Activated T-helper 1 cell treated with anti-CD3 and anti-CD28 coated beads, Interleukin-2, amount 50 U/mL, for 16 hours (primary cell): ENCODE data around the gene COL18A1.

ENCODE experiments used
- DNase-seq, 2 donors: peaks; one replicate each; pipeline ENCODE4 v3.0.0-alpha.2; 2020; ENCODE audit warnings: low read depth in 1 of 2, low spot score in 1 of 2

Gene COL18A1

DNA sequence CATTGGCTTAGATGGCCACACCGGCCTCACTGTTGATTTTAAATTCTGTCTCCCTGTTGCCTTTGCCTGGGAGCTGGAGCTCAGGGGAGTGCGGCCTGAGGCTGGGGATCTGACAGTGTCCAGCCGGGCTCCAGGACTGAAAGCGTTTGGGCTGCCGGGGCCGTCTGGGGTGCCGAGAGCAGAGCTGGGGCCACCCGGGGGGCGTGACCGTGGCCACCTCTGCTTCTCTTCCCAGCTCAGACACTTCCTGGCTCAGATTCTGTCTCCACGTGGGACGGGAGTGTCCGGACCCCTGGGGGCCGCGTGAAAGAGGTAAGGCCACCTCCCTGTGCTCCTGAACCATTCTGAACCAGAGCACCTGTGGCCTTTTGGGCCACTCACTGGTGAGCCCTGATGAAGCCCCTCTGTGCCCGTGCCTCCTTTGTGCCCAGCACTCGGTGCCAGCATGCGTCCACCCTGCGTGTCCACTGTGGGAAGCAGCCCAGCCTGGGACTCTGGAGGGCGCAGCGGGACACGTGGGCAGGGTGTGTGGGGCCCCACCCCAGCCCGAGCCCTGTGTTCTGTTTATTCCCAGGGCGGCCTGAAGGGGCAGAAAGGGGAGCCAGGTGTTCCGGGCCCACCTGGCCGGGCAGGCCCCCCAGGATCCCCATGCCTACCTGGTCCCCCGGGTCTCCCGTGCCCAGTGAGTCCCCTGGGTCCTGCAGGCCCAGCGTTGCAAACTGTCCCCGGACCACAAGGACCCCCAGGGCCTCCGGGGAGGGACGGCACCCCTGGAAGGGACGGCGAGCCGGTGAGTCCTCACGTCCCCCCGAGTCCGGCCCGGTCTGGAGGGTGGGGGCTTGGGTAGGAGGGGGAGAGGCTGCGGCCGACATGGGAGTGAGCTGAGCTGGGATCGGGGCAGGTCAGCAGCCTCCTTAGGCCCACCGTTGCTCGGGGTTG lies 72.5 kb downstream of the COL18A1 start:
- no peak for DNase-seq

DNA sequence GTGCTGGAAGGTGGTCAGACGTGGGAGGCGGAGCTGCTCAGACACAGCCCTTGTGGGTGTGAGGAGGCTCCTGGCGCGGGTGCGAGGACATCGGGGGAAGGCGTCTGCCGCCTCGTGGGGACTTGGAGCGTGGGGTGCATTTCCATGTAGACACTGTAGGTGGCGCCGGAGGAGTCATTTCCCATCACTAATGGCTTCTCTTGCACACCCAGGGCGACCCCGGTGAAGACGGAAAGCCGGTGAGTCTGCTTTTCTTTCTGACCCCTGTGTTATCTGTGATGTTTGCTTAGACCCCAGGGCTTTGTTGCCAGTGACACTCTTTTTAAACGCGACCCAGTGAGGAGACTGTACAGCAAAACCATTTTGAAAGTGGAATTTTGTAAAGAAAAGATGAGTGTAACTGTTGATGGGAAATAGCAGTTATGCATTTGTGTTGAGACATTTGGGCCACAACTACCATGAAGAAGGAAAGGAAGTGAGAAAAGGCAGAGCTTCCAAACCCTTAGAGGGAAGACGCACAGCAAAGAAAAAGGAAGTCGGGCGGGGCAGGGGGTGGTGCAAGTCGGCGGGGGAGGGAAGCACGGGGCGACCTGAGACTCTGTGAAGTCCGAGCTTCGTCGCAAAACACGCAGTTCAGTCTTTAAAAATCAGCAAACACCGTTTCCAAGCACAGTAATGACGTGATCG lies 73.3 kb downstream of the COL18A1 start:
- peak; percentile 63 for DNase-seq

DNA sequence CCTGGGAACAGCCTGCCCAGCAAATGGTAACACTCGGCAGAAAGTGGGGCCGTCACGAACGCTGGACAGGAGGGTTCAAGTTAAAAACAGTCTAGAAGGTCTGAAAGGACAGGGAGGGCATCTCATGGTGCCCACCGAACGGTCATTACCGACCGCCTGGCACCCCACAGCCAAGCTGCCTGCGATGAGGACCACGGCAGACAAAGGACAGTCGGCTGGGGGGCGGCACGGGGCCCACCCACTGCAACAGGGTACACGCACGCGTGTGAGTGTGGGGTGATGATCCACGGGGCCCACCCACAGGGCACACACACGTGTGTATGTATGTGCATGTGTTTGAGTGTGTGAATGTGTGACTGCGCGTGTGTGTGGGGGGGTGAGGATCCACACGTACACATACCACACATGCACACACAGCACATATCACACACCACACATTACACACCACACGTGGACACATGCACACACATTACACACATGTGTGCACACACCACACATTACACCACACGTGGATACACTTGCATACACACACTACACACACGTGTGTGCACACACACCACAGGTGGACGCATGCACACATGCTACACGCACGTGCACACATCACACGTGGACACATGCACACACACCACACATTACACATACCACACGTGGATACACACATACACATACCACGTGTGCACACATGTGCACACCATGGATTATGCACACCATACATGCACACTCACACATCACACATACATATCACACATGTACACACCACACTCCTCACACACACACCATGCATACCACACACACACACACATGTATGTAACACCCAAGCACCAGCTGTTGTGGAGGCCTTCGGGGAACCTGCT lies 74.1 kb downstream of the COL18A1 start:
- no peak for DNase-seq

DNA sequence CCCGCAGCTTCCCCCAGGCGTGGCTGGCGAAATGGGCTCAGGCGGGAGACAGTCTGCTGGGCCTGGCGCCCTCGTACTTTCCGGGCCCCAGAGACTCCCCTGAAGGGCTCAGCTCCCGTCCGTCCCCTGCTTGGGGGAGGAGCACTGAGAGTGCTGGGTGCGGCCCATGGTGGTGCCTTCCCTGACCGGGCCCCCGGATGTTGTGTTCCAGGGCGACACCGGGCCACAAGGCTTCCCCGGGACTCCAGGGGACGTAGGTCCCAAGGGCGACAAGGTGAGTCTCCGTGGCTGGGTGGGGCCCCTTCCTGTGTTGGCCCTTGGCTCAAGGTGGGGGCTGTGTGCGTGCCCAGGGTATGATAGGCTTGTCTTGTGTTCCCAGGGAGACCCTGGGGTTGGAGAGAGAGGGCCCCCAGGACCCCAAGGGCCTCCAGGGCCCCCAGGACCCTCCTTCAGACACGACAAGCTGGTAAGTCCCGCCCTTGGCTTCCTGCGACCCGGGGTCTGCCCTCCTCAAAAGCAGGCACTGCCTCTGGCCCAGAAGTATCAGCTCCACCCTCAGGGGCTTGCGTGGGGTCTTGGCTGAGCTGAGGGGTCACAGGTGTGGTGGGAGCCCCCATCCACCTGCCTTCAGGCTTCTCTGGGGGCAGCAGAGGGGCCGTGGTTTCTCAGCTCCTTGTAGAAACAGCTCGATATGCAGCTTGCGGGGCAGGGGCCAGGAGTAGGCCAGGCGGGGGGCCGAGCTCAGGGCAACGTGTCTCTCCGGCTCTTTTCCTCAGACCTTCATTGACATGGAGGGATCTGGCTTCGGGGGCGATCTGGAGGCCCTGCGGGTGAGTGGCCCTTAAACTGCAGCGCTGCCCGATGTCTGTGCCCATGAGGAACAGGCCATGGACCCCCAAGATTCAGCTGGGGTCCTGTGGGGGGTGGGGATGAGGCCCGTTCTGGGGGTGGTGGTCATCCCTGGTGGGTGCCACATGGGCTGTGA lies 75.0 kb downstream of the COL18A1 start:
- DNase-seq: no peak

DNA sequence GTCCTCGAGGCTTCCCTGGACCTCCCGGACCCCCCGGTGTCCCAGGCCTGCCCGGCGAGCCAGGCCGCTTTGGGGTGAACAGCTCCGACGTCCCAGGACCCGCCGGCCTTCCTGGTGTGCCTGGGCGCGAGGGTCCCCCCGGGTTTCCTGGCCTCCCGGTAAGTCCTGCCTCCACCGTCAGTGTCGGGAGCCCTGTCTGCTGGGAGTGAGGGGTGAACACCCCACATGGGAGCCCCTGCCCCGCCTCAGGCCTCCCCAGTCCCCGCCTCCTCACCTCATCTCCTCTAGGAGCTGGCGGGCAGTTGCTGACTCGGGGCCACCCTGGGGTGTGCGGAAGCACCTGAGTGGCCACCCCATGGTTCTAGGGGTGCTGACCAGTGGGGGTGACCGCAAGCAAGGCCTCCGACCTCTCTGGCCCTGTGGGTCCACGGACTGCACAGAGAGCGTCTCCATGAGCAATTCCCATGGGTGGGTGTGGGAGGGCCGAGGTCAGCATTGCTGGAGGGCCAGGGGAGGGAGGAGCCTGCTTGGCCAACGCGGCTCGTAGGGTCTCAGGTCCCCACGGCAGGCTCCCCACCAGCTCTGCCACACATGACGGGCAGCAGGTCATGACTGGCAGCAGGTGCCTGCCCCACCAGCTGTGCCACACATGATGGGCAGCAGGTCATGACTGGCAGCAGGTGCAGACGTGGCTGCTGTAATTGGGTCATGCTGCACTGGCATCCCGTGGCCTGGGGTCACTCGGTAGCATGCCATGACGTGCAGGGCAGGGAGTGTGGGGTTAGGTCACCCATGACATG lies 75.9 kb downstream of the COL18A1 start:
- DNase-seq: no peak

DNA sequence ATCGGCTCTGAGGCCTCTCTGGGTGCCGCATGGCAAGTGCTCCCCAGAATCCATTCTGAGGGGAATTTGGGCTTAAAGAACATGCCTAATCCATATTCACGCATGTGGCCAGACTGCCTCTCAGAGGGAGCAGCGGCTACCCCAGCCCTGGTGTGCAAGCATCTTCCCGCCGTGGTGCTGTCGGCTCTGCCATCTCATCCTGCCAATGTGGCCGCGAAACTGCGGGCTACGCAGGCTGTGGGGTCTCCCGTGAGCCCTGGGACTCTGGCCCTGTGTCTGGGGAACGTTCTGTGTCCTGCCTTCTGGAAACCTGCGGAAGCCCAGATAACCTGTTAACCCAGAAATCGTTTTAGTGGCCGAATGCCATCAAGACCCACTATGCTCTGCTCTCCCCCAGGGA lies 76.6 kb downstream of the COL18A1 start:
- DNase-seq: no peak

DNA sequence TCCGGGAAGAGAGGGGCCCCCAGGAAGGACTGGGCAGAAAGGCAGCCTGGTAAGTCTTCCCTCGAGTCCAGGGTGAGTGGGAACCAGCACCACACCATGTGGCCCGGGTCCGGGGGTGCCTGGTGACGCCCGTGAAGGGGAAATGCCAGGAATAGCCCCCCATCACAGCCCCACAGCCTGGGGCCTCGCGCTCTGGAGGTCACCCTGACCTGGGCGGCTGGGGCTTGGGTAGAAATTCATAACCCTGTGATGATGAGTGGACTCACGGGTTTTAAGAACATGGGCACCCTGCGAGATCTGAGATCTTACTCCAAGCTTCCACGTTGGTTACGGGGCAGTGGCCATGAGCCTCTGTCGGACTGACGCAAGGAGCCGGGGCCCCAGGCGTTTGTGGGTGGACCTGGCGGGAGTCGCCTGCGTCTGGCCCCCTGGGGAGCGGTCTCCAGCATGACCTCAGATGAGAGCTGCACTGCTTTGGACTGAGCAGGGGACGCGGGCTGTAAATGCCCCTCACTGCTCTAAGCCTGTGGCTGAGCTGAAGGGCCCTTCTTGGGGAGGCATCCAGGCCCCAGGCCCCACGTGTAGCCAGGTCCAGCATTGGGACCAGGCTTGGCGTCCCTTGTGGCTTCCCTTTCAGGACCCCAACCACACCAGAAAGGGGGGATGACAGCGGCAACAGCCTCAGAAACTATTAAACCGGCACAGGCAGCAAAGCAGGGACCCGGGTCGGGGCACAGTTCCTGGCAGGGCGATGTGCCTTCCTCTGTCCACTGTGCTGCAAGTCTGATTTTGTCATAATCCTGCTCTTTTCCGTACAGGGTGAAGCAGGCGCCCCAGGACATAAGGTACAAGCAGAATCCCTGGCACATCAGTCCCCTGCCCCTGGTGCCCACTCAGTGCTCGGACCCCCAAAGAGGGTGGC lies 77.3 kb downstream of the COL18A1 start:
- no peak for DNase-seq

DNA sequence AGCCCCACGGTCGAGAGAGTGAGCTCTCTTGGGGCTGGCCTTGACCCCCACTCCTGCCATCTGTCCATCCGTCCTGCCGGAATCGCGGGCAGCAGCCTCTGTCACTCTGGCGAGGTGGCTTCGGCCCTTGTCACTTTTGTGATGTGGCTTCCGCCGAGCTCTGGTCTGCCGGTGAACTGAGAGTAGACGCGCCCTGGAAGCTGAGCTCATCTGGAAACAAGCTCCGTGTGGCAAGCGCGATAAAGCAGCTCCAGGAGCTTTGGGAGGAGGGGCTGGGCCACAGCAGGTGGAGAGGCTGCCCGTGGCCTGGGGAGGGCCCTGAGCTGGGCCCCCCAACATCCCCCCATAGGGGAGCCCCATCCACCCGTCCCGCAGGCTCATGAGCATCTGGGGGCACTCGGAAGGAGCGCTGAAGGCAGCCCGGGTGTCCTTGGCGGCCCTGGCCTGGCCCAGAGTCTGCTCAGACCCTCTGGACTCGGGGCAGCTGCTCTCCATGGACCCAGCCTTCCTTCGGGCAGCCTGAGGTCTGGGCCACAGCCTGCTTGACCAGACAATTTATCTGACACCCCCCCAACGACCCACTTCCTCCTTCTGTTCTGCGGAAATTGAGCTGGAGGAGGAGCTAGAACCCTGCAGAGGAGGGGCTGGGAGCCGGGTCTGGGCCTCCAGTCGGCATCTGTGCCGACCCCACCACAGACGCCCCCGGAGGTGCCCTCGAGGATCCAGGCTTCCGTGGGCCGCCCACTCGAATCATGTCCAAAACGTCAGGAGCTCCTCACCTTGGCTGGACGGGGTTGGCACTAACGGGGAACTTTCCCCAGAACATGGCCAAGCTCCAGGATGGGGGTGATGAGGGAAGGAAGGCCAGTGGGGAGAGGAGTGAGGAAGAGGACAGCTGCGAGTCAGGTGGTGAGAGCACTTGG lies 78.2 kb downstream of the COL18A1 start:
- DNase-seq: no peak

DNA sequence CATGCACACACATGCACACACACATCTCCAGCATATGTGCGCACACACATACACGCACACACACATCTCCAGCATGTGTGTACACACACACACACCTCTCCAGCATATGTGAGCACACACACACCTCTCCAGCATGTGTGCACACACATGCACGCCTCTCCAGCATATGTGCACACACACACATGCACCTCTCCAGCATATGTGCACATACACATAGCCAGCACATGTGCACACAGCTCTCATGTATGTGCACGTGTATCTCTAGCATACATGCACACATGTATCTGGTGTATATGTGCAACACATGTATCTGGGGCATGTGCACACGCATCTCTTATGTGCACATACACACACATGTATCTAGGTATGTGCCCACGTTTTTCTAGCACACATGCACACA lies 79.4 kb downstream of the COL18A1 start:
- DNase-seq: no peak

DNA sequence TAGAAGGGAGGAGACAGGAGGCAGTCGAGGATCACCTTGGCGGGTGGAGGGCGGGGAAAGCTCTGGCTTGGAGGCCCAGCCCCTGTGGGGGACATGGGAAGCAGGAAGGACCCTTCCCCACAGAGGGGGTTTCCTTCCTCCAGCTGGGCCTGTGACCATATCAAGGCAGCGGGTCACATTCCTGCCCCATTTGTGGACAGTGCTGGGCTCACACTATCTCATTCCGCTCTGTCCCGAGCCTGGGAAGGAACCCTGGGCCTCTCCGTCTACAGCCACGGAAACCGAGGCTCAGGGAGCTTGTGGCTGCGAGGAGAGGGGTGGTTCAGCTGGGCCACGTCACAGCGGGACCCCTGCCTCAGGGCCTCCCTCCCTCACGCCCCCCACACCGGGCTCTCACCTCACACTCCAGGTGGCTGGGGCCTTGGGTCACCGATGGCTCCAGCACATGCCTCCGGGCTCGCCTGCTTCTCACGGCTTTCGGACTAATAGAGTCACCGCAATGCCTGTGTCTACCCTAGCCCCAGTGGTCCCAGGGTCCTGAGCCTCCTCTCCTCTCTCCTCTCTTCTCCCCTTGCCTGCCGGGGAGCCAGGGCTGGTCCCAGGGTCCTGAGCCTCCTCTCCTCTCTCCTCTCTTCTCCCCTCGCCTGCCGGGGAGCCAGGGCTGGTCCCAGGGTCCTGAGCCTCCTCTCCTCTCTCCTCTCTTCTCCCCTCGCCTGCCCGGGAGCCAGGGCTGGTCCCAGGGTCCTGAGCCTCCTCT lies 80.9 kb downstream of the COL18A1 start:
- DNase-seq: no peak

DNA sequence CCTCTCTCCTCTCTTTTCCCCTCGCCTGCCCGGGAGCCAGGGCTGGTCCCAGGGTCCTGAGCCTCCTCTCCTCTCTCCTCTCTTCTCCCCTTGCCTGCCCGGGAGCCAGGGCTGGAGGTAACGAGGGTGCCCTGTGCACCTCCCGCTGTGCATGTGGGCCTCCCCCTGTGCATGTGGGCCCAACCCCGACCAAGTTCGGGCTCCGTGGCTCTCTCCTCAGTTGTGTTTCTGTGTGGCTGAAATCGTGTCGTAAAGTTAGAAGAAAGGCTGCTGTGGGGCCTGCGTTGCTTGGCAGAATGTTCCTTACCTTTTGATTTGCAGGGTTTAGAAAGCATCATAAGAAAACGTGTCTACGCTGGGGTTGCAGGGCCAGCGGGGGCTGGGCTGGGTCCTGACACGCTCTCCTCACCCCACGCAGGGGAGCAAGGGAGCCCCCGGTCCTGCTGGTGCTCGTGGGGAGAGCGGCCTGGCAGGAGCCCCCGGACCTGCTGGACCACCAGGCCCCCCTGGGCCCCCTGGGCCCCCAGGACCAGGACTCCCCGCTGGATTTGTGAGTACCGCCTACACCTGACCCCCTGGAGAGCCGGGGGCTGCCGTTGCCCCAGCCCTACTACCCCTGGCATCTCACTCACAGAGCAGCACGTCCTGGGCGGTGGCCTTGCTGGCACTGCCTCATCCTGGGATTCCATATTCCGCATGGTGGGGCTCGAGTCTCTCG lies 81.6 kb downstream of the COL18A1 start:
- DNase-seq: no peak

DNA sequence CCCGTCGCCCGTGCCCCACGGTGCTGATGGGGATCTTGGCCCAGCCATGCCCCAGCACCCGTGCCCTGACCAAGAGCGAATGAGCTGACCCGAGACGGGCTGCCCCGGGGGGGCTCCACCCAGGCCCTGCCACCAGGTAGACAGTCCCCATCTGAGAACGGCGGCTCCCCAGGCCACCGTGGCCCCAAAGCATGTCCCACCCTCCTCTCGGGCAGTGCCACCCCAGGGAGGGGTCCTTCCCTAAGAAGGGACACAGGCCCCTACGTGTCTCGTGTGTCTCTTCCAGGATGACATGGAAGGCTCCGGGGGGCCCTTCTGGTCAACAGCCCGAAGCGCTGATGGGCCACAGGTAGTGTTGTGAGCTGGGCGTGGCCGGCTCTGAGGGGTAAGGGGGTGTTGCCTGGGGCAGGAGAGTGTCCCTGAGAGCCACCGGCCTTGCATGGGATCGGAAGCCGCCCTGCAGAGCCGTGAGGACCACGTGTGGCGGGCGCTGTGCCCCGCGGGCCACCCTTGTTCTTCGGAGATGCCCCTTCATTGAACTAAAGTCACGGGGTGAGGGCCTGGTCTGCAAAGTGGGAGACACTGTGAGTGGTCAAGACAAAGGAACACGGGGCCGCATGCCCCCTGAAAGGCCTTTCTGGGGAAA lies 82.3 kb downstream of the COL18A1 start:
- no peak for DNase-seq

DNA sequence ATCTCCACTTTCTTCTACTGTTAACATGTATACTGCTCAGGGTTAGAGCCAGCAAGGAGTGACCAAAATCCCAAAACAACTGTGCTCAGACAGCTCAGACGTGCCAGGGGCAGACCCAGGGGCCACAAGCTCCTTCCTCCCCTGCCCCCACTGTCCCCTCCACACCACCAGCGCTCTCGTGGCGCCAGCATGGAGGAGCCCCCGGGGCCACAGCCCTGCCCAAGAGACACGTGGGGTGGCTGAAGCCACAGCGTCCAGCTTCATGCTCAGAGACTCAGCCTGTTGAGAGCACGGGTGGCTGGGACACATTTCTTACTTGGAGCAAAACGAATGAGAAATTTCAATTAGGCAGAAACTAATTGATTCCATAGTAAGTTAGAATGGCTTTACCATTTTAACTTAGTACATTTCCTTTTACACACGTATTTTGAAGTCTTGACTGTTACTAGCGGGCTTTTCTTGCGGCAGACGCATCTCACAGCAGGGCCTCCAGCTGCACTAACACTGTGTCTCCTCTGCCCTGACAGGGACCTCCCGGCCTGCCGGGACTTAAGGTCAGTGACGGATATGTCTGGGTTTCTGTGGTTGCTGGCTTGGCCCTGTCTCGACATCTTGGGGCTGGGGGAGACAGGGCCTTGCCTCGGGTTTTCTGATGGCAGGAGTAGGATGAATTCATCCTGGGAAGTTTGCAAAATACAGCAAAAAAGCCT lies 83.1 kb downstream of the COL18A1 start:
- DNase-seq: no peak

DNA sequence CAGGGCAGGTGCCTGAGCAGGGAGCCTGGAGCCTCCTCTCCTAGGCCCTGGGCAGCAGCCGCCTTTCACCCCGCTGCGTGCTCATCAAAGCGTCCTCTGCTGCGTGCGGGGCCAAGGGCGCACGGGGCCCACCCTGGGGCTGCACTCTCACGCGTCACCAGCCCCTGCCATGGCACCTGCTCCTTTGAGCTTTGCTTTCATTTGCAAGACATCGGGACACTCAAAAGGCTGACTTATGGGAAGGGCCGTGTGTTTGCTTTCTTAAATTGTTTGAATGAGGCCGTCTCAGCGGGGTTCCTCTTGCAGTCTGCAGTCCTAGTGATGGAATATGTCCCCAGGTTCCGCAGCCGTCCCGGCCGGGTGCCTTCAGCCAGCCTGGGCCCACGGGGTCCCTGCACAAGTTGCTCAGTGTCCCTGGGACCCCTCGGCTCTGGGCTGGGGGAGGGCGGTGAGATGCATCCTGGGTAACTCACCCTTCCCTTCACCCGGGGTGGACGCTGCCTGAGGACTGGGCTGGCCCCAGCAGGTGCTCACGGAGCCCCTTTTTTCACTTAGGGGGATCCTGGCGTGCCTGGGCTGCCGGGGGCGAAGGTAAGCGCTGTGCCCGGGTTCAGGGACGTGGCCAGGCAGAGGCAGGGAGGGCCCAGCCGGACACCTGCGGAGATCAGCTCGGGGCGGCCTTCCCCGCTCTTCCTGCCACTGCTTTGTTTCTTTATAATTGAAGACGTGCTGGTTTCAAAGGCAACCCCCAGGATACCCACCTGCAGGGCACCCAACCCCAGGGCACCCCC lies 84.2 kb downstream of the COL18A1 start:
- DNase-seq: no peak
